PC-9 (cell line): ENCODE measurements around the gene OR52A5. TPM values are rescaled to one million over a fixed set of nuclear protein-coding genes. Genes with fewer than 3 reads are reported as not detected.
"Not testable (repeated sequence)": the region's sequence is repeated elsewhere in the genome, so short reads cannot be mapped to it uniquely, and the experiment has no call there.

ENCODE experiments used
- BruUV-seq: library from RNA; stranded (reverse); fragments of 400-500 nt; replicated peaks from 2 replicates; lab custom pipeline; 2021; lab: Mats Ljungman, UMichigan
- CTCF ChIA-PET: fragments of 300-600 bp; sonication (Branson Sonifier 250); formaldehyde crosslinking; loops from one replicate; lab custom pipeline; 2022; ENCODE audit warnings: antibody characterized with exemption; lab: Charles Lee
- POLR2A ChIA-PET: fragments of 300-600 bp; sonication (Branson Sonifier 250); formaldehyde crosslinking; loops from one replicate; lab custom pipeline; 2022; ENCODE audit warnings: antibody characterized with exemption; ENCODE audit not compliant: unreplicated experiment; lab: Charles Lee
- DNase-seq, 2 experiments: peaks; one replicate each; pipeline versions ENCODE4 v3.0.0 to v3.0.0-alpha.2; 2015 to 2022; ENCODE audit warnings: mixed read lengths in 1 of 2
- H2AFZ ChIP-seq: fragments of 200-600 bp; sonication (generic); 2 replicates; pipeline ENCODE4 v1.8.1; 2017; ENCODE audit warnings: antibody characterized with exemption
- H3F3A ChIP-seq: fragments of 200-600 bp; sonication (generic); 2 replicates; pipeline ENCODE4 v1.8.1; 2017; ENCODE audit warnings: antibody characterized with exemption, mild to moderate bottlenecking, low read depth; ENCODE audit not compliant: insufficient read depth
- H3K27ac ChIP-seq: fragments of 200-600 bp; sonication (generic); 2 replicates; pipeline ENCODE4 v1.6.1; 2016; ENCODE audit warnings: mixed run types
- H3K27me3 ChIP-seq: fragments of 200-600 bp; sonication (generic); 2 replicates; pipeline ENCODE4 v1.6.1; 2016; ENCODE audit warnings: low read depth, mixed run types; ENCODE audit not compliant: insufficient read depth
- H3K36me3 ChIP-seq: fragments of 200-600 bp; sonication (generic); 2 replicates; pipeline ENCODE4 v1.6.1; 2016; ENCODE audit warnings: low read depth, mixed run types
- H3K4me1 ChIP-seq: fragments of 200-600 bp; sonication (generic); replicated peaks from 2 replicates; pipeline ENCODE4 v1.6.1; 2016; ENCODE audit warnings: mixed run types; ENCODE audit not compliant: insufficient read depth
- H3K4me2 ChIP-seq: fragments of 200-600 bp; sonication (generic); 2 replicates; pipeline ENCODE4 v1.6.1; 2017; ENCODE audit warnings: mixed run types
- H3K4me3 ChIP-seq: fragments of 200-600 bp; sonication (generic); 2 replicates; pipeline ENCODE4 v1.6.1; 2016; ENCODE audit warnings: mixed run types
- H3K79me2 ChIP-seq: fragments of 200-600 bp; sonication (generic); 2 replicates; pipeline ENCODE4 v1.6.1; 2017; ENCODE audit warnings: low read depth, mixed run types
- H3K9me2 ChIP-seq: fragments of 200-600 bp; sonication (generic); 2 replicates; pipeline ENCODE4 v1.8.1; 2017; ENCODE audit warnings: mild to moderate bottlenecking; ENCODE audit not compliant: insufficient read depth
- H3K9me3 ChIP-seq: fragments of 200-600 bp; sonication (generic); 2 replicates; pipeline ENCODE4 v1.8.1; 2016; ENCODE audit warnings: low read depth; ENCODE audit not compliant: insufficient read depth
- H4K20me1 ChIP-seq: fragments of 200-600 bp; sonication (generic); 2 replicates; pipeline ENCODE4 v1.8.1; 2017; ENCODE audit not compliant: insufficient read depth
- CTCF ChIP-seq: fragments of 200-600 bp; sonication (generic); conservative IDR thresholded peaks from 2 replicates; pipeline ENCODE4 v1.6.1; 2017; ENCODE audit warnings: mixed run types, antibody characterized with exemption, mild to moderate bottlenecking, moderate library complexity
- EZH2 ChIP-seq: fragments of 200-600 bp; sonication (generic); IDR thresholded peaks from 2 replicates; pipeline ENCODE4 v1.8.0; 2017; ENCODE audit warnings: antibody characterized with exemption, low read depth
- intact Hi-C: fragments of 100-400 bp; cut with micrococcal nuclease; formaldehyde crosslinking; loops from one replicate; pipeline ENCODE4 v1.10.0; 2022; ENCODE audit not compliant: unreplicated experiment
- total RNA-seq: library from RNA; stranded (reverse); gene quantifications from 2 replicates; pipeline ENCODE4 v1.2.3, GENCODE V29; 2021

Gene OR52A5
- total RNA-seq, 1 experiment from 2014 or later, result not detected

- ChIA-PET POLR2A (no interaction called here), CTCF (no interaction called here)
- Histone ChIP-seq H3K4me2 (no peak overlapping the region), H3K36me3 (no peaks in the 10 kb centered on the region), H2AFZ (no peak overlapping the region), H4K20me1 (no peaks in the 10 kb centered on the region), H3K27me3 (no peaks in the 10 kb centered on the region), H3K27ac (no peak overlapping the region), H3F3A (no peaks in the 10 kb centered on the region), H3K4me3 (no peak overlapping the region), H3K9me2 (no peaks in the 10 kb centered on the region), H3K79me2 (no peaks in the 10 kb centered on the region), H3K9me3 (no peaks in the 10 kb centered on the region), H3K4me1 (no peaks in the 10 kb centered on the region)
- no peak for DNase-seq
- BruUV-seq, result no TSS peak
- intact Hi-C loops, result no loop called here
- no peak for TF ChIP-seq CTCF
- no peak for TF ChIP-seq EZH2
Observed at GRCh38 chr11:5151713-5152153, 13.6 kb upstream of the OR52A5 start.

GRCh38 chr11:5144206-5144605 lies 6.0 kb upstream of the OR52A5 start:
- intact Hi-C loops, H3F3A ChIP-seq, DNase-seq, H3K4me2 ChIP-seq, H3K27ac ChIP-seq, H4K20me1 ChIP-seq, CTCF ChIA-PET, H3K9me2 ChIP-seq, H3K79me2 ChIP-seq, H3K27me3 ChIP-seq, H2AFZ ChIP-seq, H3K36me3 ChIP-seq, H3K4me1 ChIP-seq, BruUV-seq, POLR2A ChIA-PET, H3K9me3 ChIP-seq, H3K4me3 ChIP-seq: not testable (repeated sequence)

- DNase-seq, result no peak
- no peaks in the 10 kb centered on the region for H3K9me3 ChIP-seq
- POLR2A ChIA-PET, result no interaction called here
- no peak overlapping the region for H3K27ac ChIP-seq
- no peaks in the 10 kb centered on the region for H3K4me1 ChIP-seq
- H3K4me2 ChIP-seq, result no peak overlapping the region
- no peaks in the 10 kb centered on the region for H3K9me2 ChIP-seq
- H2AFZ ChIP-seq, result no peak overlapping the region
- H3F3A ChIP-seq, result no peaks in the 10 kb centered on the region
- CTCF ChIA-PET, result no interaction called here
- TF ChIP-seq EZH2 (no peak), CTCF (no peak)
- no peaks in the 10 kb centered on the region for H3K27me3 ChIP-seq
- BruUV-seq, result no TSS peak
- no peaks in the 10 kb centered on the region for H3K36me3 ChIP-seq
- H4K20me1 ChIP-seq, result no peaks in the 10 kb centered on the region
- H3K79me2 ChIP-seq, result no peaks in the 10 kb centered on the region
- intact Hi-C loops, result no loop called here
- no peak overlapping the region for H3K4me3 ChIP-seq
Observed at GRCh38 chr11:5137014-5137413, 1.1 kb downstream of the OR52A5 start.

- H4K20me1 ChIP-seq, result no peaks in the 10 kb centered on the region
- ChIA-PET CTCF (no interaction called here), POLR2A (no interaction called here)
- no peak overlapping the region for H3K27ac ChIP-seq
- no peaks in the 10 kb centered on the region for H3K79me2 ChIP-seq
- no TSS peak for BruUV-seq
- TF ChIP-seq CTCF (no peak), EZH2 (no peak)
- intact Hi-C loops, result no loop called here
- H3K4me2 ChIP-seq, result no peak overlapping the region
- H3K9me2 ChIP-seq, result no peaks in the 10 kb centered on the region
- no peaks in the 10 kb centered on the region for H3F3A ChIP-seq
- no peak overlapping the region for H3K4me3 ChIP-seq
- no peaks in the 10 kb centered on the region for H3K9me3 ChIP-seq
- H2AFZ ChIP-seq, result no peak overlapping the region
- H3K4me1 ChIP-seq, result no peaks in the 10 kb centered on the region
- no peaks in the 10 kb centered on the region for H3K36me3 ChIP-seq
- no peaks in the 10 kb centered on the region for H3K27me3 ChIP-seq
- no peak for DNase-seq
Observed at GRCh38 chr11:5136261-5136660, 1.9 kb downstream of the OR52A5 start.
